Fibroblast of lung (primary cell): Measurements from ENCODE around the gene SPPL2B. TPM values are rescaled to one million over a fixed set of nuclear protein-coding genes. Genes with fewer than 3 reads are reported as not detected.

Experiments used
- DNase-seq, 2 donors: peaks; one replicate each; pipeline versions ENCODE4 v3.0.0 to v3.0.0-alpha.2; 2010; ENCODE audit warnings: low read depth in 2 of 2
- H2AFZ ChIP-seq: 2 replicates; pipeline ENCODE4 v1.5.1; 2012; ENCODE audit warnings: low read length, control low read depth, inconsistent platforms
- H3K27ac ChIP-seq: 2 replicates; pipeline ENCODE4 v1.5.1; 2011; ENCODE audit warnings: low read length, control low read depth; ENCODE audit not compliant: insufficient read depth
- H3K27me3 ChIP-seq: 2 replicates; pipeline ENCODE4 v1.5.1; 2011; ENCODE audit warnings: mild to moderate bottlenecking, low read length; ENCODE audit not compliant: control insufficient read depth, insufficient read depth
- H3K36me3 ChIP-seq: 2 replicates; pipeline ENCODE4 v1.5.1; 2011; ENCODE audit warnings: low read length; ENCODE audit not compliant: control insufficient read depth, insufficient read depth
- H3K4me1 ChIP-seq: 2 replicates; pipeline ENCODE4 v1.5.1; 2011; ENCODE audit warnings: low read length; ENCODE audit not compliant: control insufficient read depth, insufficient read depth; ENCODE audit errors: extremely low read depth
- H3K4me2 ChIP-seq: 2 replicates; pipeline ENCODE4 v1.5.1; 2011; ENCODE audit warnings: low read length, control low read depth; ENCODE audit not compliant: insufficient read depth; ENCODE audit errors: extremely low read depth
- H3K4me3 ChIP-seq, 4 experiments: fragments of 200-600 bp in 1 of 4; sonication (generic) in 1 of 4; replicated peaks in 1 of 4; 2 replicates each; pipeline ENCODE4 v1.5.1; 2011 to 2016; ENCODE audit warnings: low read length in 4 of 4, low read depth in 3 of 4, mild to moderate bottlenecking in 3 of 4, control low read depth in 2 of 4, inconsistent platforms in 1 of 4, mixed read lengths in 1 of 4; ENCODE audit not compliant: insufficient read depth in 1 of 4; ENCODE audit errors: control extremely low read depth in 1 of 4
- H3K79me2 ChIP-seq: 2 replicates; pipeline ENCODE4 v1.5.1; 2012; ENCODE audit warnings: mild to moderate bottlenecking, low read length, inconsistent platforms; ENCODE audit not compliant: control insufficient read depth, insufficient read depth
- H3K9ac ChIP-seq: 2 replicates; pipeline ENCODE4 v1.5.1; 2011; ENCODE audit warnings: mild to moderate bottlenecking, low read length, control low read depth; ENCODE audit not compliant: insufficient read depth
- H3K9me3 ChIP-seq: 2 replicates; pipeline ENCODE4 v1.5.1; 2012; ENCODE audit warnings: low read depth, low read length; ENCODE audit not compliant: control insufficient read depth, insufficient read depth
- H4K20me1 ChIP-seq: 2 replicates; pipeline ENCODE4 v1.5.1; 2011; ENCODE audit warnings: low read length; ENCODE audit not compliant: control insufficient read depth, insufficient read depth; ENCODE audit errors: extremely low read depth
- EZH2 ChIP-seq: IDR thresholded peaks from 2 replicates; pipeline ENCODE4 v1.5.1; 2012; ENCODE audit warnings: low read length, control low read depth, mild to moderate bottlenecking; ENCODE audit errors: missing control alignments
- polyA plus RNA-seq, 2 donors: library from polyadenylated mRNA; depleted of rRNA in 1 of 2; stranded (reverse) in 1 of 2; unstranded in 1 of 2; fragments of >200 nt; gene quantifications; 2 replicates each; pipeline ENCODE4 v1.2.1, GENCODE V29; 2011 to 2012; ENCODE audit warnings: missing spikeins in 1 of 2
- total RNA-seq: library from RNA; depleted of rRNA; stranded (reverse); fragments of >200 nt; gene quantifications from 2 replicates; pipeline ENCODE4 v1.2.1, GENCODE V29; 2014
- TF ChIP-seq, protein P1 (sequence below), 2 donors: IDR thresholded peaks in 1 of 2; conservative IDR thresholded peaks in 1 of 2; 1 replicate in 1 of 2; 2 replicates in 1 of 2; pipeline ENCODE4 v1.5.1; 2011 to 2012; ENCODE audit warnings: low read length in 2 of 2, control low read depth in 1 of 2, inconsistent platforms in 1 of 2, low read depth in 1 of 2, mild to moderate bottlenecking in 1 of 2

SPPL2B gene
- total and polyA plus RNA-seq, 2 donors (not counting 1 experiment from before 2014, with no cell fraction given) = 16.0 to 23.8 TPM

DNA sequence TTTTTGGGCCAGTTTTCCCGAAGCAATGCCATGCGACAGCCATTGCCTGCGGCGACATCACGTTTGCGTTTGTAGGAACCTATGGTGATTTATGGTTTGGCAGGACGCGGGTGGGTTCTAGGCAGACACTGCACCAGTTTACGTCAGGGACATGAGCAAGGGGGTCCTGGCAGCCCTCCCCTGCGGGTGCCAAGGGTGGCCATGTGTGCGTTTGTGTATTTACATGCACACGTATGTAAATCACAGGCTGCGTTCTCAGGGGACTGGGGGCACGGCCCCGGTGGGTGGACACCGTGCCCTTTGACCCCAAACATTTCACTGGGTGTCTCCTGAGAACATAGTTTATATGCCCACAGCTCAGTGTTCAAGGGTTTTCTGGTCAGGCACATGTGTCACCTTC, 22.2 kb downstream of the SPPL2B start:
- Histone ChIP-seq H3K9me3 (no peaks in the 10 kb centered on the region), H3K4me2 (no peak overlapping the region), H3K79me2 (no peaks in the 10 kb centered on the region), H3K4me3 (no peak overlapping the region), H3K36me3 (peaks cover 8% of the 10 kb centered on the region), H3K27ac (no peak overlapping the region), H2AFZ (no peak overlapping the region), H4K20me1 (no peaks in the 10 kb centered on the region), H3K4me1 (no peaks in the 10 kb centered on the region), H3K27me3 (no peaks in the 10 kb centered on the region), H3K9ac (no peak overlapping the region)
- DNase-seq = no peak
- no peak for TF ChIP-seq EZH2
- TF ChIP-seq, protein P1, sequence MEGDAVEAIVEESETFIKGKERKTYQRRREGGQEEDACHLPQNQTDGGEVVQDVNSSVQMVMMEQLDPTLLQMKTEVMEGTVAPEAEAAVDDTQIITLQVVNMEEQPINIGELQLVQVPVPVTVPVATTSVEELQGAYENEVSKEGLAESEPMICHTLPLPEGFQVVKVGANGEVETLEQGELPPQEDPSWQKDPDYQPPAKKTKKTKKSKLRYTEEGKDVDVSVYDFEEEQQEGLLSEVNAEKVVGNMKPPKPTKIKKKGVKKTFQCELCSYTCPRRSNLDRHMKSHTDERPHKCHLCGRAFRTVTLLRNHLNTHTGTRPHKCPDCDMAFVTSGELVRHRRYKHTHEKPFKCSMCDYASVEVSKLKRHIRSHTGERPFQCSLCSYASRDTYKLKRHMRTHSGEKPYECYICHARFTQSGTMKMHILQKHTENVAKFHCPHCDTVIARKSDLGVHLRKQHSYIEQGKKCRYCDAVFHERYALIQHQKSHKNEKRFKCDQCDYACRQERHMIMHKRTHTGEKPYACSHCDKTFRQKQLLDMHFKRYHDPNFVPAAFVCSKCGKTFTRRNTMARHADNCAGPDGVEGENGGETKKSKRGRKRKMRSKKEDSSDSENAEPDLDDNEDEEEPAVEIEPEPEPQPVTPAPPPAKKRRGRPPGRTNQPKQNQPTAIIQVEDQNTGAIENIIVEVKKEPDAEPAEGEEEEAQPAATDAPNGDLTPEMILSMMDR (conservative IDR thresholded peaks at IDR 0.05 in 1 of 2, IDR thresholded peaks at IDR 0.05 in 1 of 2; ENCODE audit: low read depth in 1 of 2, low read length in 2 of 2) = no peak

DNA sequence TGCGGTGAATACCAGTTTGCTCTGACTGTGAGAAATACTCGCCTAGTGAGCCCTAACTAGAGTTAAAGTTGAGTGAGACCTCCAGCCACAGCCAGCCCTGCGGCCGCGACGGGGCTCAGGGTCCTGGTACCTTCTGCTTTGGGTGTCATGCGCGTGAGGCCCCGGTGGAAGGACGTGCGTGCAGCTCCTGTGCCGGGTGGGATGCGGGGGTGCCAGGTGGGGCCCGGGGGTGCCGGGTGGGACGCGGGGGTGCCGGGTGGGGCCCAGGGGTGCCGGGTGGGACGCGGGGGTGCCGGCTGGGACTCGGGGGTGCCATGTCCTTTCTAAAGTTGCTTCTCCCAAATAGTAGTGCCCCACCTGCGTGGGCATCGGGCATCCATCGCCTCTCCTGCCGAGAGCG, 23.1 kb downstream of the SPPL2B start:
- Histone ChIP-seq H3K9ac (no peak overlapping the region), H3K4me1 (no peaks in the 10 kb centered on the region), H3K36me3 (peaks cover 8% of the 10 kb centered on the region), H3K27ac (no peak overlapping the region), H3K4me2 (no peak overlapping the region), H3K9me3 (no peaks in the 10 kb centered on the region), H2AFZ (no peak overlapping the region), H4K20me1 (no peaks in the 10 kb centered on the region), H3K4me3 (no peak overlapping the region), H3K27me3 (no peaks in the 10 kb centered on the region), H3K79me2 (no peaks in the 10 kb centered on the region)
- DNase-seq = no peak
- TF ChIP-seq, protein P1 (conservative IDR thresholded peaks at IDR 0.05 in 1 of 2, IDR thresholded peaks at IDR 0.05 in 1 of 2; ENCODE audit: low read depth in 1 of 2, low read length in 2 of 2) = no peak
- TF ChIP-seq EZH2 = no peak

DNA sequence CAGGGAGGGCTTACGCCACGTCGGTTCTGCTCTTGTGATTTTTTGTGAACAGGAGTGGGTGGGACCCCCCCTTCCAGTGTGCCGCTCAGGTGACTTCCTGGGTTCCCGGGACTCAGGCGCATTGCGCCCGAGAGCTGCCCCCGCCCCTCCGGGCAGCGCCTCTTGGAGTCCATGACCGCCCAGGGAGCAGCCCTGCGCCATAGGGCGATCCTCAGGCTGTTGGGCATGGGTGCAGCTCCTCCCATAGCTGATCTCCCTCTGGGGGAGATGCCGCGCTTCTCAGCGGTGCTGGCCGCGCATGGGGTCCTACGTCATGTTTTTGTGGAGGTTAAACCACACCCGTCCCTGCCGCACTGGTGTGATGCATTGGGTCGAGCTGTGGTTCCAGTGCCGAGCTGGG, 23.6 kb downstream of the SPPL2B start:
- H3K27ac ChIP-seq = no peak overlapping the region
- no peak overlapping the region for H2AFZ ChIP-seq
- H3K27me3 ChIP-seq = no peaks in the 10 kb centered on the region
- no peaks in the 10 kb centered on the region for H3K9me3 ChIP-seq
- no peaks in the 10 kb centered on the region for H3K4me1 ChIP-seq
- TF ChIP-seq, protein P1 (conservative IDR thresholded peaks at IDR 0.05 in 1 of 2, IDR thresholded peaks at IDR 0.05 in 1 of 2; ENCODE audit: low read depth in 1 of 2, low read length in 2 of 2) = no peak
- no peak for TF ChIP-seq EZH2
- H4K20me1 ChIP-seq = no peaks in the 10 kb centered on the region
- H3K79me2 ChIP-seq = no peaks in the 10 kb centered on the region
- peaks cover 8% of the 10 kb centered on the region for H3K36me3 ChIP-seq
- H3K9ac ChIP-seq = no peak overlapping the region
- DNase-seq = no peak
- H3K4me2 ChIP-seq = no peak overlapping the region
- H3K4me3 ChIP-seq = no peak overlapping the region
